ENCODE data around the gene IGIP.
A peak's percentile ranks its signal among the peaks of the same experiment; 100 is the strongest.
"Not testable (repeated sequence)": the region's sequence is repeated elsewhere in the genome, so short reads cannot be mapped to it uniquely, and the experiment has no call there.

The IGIP gene

GRCh38 chr5:140142856-140143255 lies 17.1 kb downstream of the IGIP start:
- DNase-seq = no peak

GRCh38 chr5:140143521-140144258 lies 18.0 kb downstream of the IGIP start:
- DNase-seq = no peak

GRCh38 chr5:140145256-140145655 lies 19.5 kb downstream of the IGIP start:
- no peak for DNase-seq

- peak; percentile 50 to 62 for DNase-seq
Measured at GRCh38 chr5:140145818-140146522, 20.2 kb downstream of the IGIP start.

- DNase-seq = no peak
Measured at GRCh38 chr5:140146523-140146842, 20.7 kb downstream of the IGIP start.

GRCh38 chr5:140147460-140147859 lies 21.7 kb downstream of the IGIP start:
- no peak for DNase-seq

- DNase-seq = no peak
Measured at GRCh38 chr5:140148508-140148907, 22.8 kb downstream of the IGIP start.

GRCh38 chr5:140150201-140150600 lies 24.5 kb downstream of the IGIP start:
- DNase-seq = no peak

GRCh38 chr5:140151144-140152021 lies 25.6 kb downstream of the IGIP start:
- no peak for DNase-seq

GRCh38 chr5:140152022-140152999 lies 26.6 kb downstream of the IGIP start:
- no peak for DNase-seq

GRCh38 chr5:140153255-140153654 lies 27.5 kb downstream of the IGIP start:
- no peak for DNase-seq

GRCh38 chr5:140153905-140154304 lies 28.2 kb downstream of the IGIP start:
- DNase-seq = no peak

- not testable (repeated sequence) for DNase-seq
Measured at GRCh38 chr5:140154710-140155381, 29.1 kb downstream of the IGIP start.

GRCh38 chr5:140157032-140157781 lies 31.5 kb downstream of the IGIP start:
- DNase-seq = peak; percentile 88 to 91

GRCh38 chr5:140159014-140159927 lies 33.5 kb downstream of the IGIP start:
- DNase-seq = no peak

GRCh38 chr5:140162275-140162674 lies 36.5 kb downstream of the IGIP start:
- DNase-seq = no peak

- DNase-seq = no peak
Measured at GRCh38 chr5:140162781-140163180, 37.0 kb downstream of the IGIP start.

- DNase-seq = no peak
Measured at GRCh38 chr5:140165101-140165922, 39.6 kb downstream of the IGIP start.

- no peak for DNase-seq
Measured at GRCh38 chr5:140165923-140166270, 40.2 kb downstream of the IGIP start.
